Measurements from ENCODE around the gene SLC29A3. TPM values are rescaled to one million over a fixed set of nuclear protein-coding genes. Genes with fewer than 3 reads are reported as not detected.
"Not testable (repeated sequence)": the region's sequence is repeated elsewhere in the genome, so short reads cannot be mapped to it uniquely, and the experiment has no call there.

SLC29A3 gene
- total RNA-seq, 2 donors from 2014 or later: 4.6 to 12.7 TPM

DNA sequence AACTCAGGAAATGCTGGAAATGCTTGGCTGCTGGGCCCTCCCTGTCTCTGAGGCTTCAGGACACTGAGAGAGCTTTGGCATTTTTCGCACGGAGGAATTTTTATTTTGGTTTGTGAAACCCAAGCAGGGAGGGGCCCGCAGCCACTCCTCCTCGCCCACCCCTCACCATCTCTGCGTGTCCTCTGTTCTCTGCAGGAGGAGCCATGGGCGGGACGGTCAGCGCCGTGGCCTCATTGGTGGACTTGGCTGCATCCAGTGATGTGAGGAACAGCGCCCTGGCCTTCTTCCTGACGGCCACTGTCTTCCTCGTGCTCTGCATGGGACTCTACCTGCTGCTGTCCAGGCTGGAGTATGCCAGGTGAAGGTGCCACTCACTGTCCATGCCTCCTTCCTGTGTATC lies 36.8 kb downstream of the SLC29A3 start:
- Histone ChIP-seq H3K4me1 (replicated peaks) (peaks cover 2% of the 10 kb centered on the region), H3K36me3 (no peaks in the 10 kb centered on the region), H3K4me3 (no peak overlapping the region), H3K9me3 (no peaks in the 10 kb centered on the region), H3K27ac (no peak overlapping the region), H3K27me3 (replicated peaks; ENCODE audit: insufficient read depth) (no peaks in the 10 kb centered on the region)
- TF ChIP-seq POLR2A (IDR thresholded peaks at IDR 0.05) (no peak), POLR2AphosphoS5 (IDR thresholded peaks at IDR 0.05) (no peak)
- TF ChIP-seq, protein P1, sequence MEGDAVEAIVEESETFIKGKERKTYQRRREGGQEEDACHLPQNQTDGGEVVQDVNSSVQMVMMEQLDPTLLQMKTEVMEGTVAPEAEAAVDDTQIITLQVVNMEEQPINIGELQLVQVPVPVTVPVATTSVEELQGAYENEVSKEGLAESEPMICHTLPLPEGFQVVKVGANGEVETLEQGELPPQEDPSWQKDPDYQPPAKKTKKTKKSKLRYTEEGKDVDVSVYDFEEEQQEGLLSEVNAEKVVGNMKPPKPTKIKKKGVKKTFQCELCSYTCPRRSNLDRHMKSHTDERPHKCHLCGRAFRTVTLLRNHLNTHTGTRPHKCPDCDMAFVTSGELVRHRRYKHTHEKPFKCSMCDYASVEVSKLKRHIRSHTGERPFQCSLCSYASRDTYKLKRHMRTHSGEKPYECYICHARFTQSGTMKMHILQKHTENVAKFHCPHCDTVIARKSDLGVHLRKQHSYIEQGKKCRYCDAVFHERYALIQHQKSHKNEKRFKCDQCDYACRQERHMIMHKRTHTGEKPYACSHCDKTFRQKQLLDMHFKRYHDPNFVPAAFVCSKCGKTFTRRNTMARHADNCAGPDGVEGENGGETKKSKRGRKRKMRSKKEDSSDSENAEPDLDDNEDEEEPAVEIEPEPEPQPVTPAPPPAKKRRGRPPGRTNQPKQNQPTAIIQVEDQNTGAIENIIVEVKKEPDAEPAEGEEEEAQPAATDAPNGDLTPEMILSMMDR (IDR thresholded peaks at IDR 0.05): no peak
- no peak for DNase-seq (ENCODE audit: low spot score)
- intact Hi-C loops (cut with DNase I): no loop called here
- 89% methylated on average over 12 of the region's 12 CpGs for WGBS

GRCh38 chr10:71357792-71358265 lies 38.8 kb downstream of the SLC29A3 start:
- intact Hi-C loops (cut with DNase I): no loop called here
- Histone ChIP-seq H3K4me1 (replicated peaks) (no peaks in the 10 kb centered on the region), H3K9me3 (no peaks in the 10 kb centered on the region), H3K4me3 (no peak overlapping the region), H3K27me3 (replicated peaks; ENCODE audit: insufficient read depth) (no peaks in the 10 kb centered on the region), H3K27ac (no peak overlapping the region), H3K36me3 (no peaks in the 10 kb centered on the region)
- WGBS: 61% methylated on average over 7 of the region's 7 CpGs
- TF ChIP-seq POLR2AphosphoS5 (IDR thresholded peaks at IDR 0.05): no peak
- no peak for DNase-seq (ENCODE audit: low spot score)

GRCh38 chr10:71358277-71358676 lies 39.2 kb downstream of the SLC29A3 start:
- Histone ChIP-seq H3K9me3 (no peaks in the 10 kb centered on the region), H3K36me3 (no peaks in the 10 kb centered on the region), H3K4me3 (no peak overlapping the region), H3K27me3 (replicated peaks; ENCODE audit: insufficient read depth) (no peaks in the 10 kb centered on the region), H3K4me1 (replicated peaks) (no peaks in the 10 kb centered on the region), H3K27ac (no peak overlapping the region)
- TF ChIP-seq POLR2AphosphoS5 (IDR thresholded peaks at IDR 0.05) (no peak), POLR2A (IDR thresholded peaks at IDR 0.05) (no peak)
- TF ChIP-seq, protein P1 (IDR thresholded peaks at IDR 0.05): no peak
- DNase-seq (ENCODE audit: low spot score): no peak
- intact Hi-C loops (cut with DNase I): no loop called here
- WGBS: 93% methylated on average over 7 of the region's 8 CpGs

- H3K4me3 ChIP-seq; H3K9me3 ChIP-seq; H3K4me1 ChIP-seq (replicated peaks); intact Hi-C loops (cut with DNase I); H3K27ac ChIP-seq; H3K36me3 ChIP-seq; H3K27me3 ChIP-seq (replicated peaks; ENCODE audit: insufficient read depth); DNase-seq (ENCODE audit: low spot score): not testable (repeated sequence)
- WGBS: 93% methylated on average over 10 of the region's 10 CpGs
Measured at GRCh38 chr10:71358906-71359305, 39.8 kb downstream of the SLC29A3 start.

- 73% methylated on average over 9 of the region's 9 CpGs for WGBS
- Histone ChIP-seq H3K4me3 (no peak overlapping the region), H3K36me3 (no peaks in the 10 kb centered on the region), H3K9me3 (no peaks in the 10 kb centered on the region), H3K4me1 (replicated peaks) (no peaks in the 10 kb centered on the region), H3K27ac (no peak overlapping the region), H3K27me3 (replicated peaks; ENCODE audit: insufficient read depth) (no peaks in the 10 kb centered on the region)
- no peak for DNase-seq (ENCODE audit: low spot score)
- TF ChIP-seq POLR2A (IDR thresholded peaks at IDR 0.05): no peak
- TF ChIP-seq, protein P1 (IDR thresholded peaks at IDR 0.05): no peak
- no peak for TF ChIP-seq POLR2AphosphoS5 (IDR thresholded peaks at IDR 0.05)
- intact Hi-C loops (cut with DNase I): no loop called here
Measured at GRCh38 chr10:71359364-71360046, 40.4 kb downstream of the SLC29A3 start.

DNA sequence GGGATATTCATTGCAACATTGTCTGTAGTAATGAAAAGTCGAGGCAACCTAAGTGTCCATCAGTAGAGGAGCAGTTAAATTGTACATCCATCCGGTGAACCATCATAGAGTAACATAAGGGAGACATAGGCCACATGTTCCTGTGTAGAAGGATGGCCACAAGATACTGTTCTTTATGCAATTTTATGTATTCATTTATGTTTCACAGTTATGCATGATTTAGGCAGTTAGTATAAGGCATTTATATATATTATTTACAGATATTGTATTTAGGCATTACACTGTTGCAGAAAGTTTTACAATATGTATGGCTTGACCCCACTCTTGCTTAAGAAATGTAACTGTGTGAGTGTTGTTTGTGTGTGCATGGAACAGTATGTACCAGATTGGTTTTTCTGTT lies 41.7 kb downstream of the SLC29A3 start:
- H3K4me3 ChIP-seq: no peak overlapping the region
- no peaks in the 10 kb centered on the region for H3K9me3 ChIP-seq
- no peaks in the 10 kb centered on the region for H3K4me1 ChIP-seq (replicated peaks)
- H3K27me3 ChIP-seq (replicated peaks; ENCODE audit: insufficient read depth): no peaks in the 10 kb centered on the region
- DNase-seq (ENCODE audit: low spot score): no peak
- H3K36me3 ChIP-seq: no peaks in the 10 kb centered on the region
- TF ChIP-seq POLR2A (IDR thresholded peaks at IDR 0.05): no peak
- no peak for TF ChIP-seq POLR2AphosphoS5 (IDR thresholded peaks at IDR 0.05)
- TF ChIP-seq, protein P1 (IDR thresholded peaks at IDR 0.05): no peak
- H3K27ac ChIP-seq: no peak overlapping the region
- intact Hi-C loops (cut with DNase I): no loop called here
- 87% methylated on average over 2 of the region's 2 CpGs for whole genome bisulfite sequencing
